ENCODE results near the gene SMAD2. TPM values are rescaled to one million over a fixed set of nuclear protein-coding genes. Genes with fewer than 3 reads are reported as not detected.

SMAD2 gene
- total and polyA plus RNA-seq, 9 of the 15 experiments (the other 6 are each of a cell fraction or from before 2014, with no cell fraction given) = 9.2 to 49.6 (median 33.7) TPM

DNA sequence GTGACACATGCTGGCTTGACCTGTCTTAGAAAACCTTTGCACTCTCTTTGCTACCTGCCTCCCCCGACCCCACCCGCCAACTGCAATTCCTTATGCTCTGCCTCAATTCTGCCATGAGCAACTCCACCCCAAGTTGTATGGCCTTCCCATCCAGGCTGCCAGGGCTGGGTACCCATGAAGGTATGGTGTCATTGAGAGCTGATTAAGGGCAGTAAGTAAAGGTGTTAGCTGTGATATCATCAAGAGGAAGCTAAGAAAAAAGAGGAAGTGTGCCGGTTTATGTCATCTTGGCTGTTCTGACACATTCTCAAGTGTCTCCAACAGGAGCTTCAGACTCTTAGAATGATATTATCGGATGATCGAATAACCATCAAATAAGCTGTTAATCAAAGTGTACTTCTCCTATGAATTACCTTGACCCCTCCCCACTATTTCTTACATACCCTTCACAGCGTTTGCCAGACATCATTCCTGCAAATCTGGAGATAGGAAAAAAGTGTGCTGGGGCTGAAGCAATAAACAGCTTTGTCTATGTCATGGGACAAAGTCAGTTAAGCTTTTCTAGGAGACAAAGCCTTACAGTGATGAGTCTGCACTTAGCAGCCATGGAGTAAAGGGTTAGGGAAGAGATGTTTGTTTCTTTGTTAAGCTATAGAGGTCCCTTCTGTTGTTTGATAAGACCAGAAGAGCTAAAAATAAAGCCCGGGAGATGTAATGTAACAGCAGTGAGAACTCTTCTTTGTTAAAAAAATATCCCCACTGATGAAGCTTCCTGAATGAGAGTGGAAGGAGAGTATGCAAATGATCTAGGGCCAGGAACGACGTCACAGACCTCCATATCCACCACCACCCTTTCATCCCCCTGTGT lies 40.4 kb upstream of the SMAD2 start:
- H3K9me1 ChIP-seq (ENCODE audit: control insufficient read depth, insufficient read depth, low read length) = no peaks in the 10 kb centered on the region
- no peaks in the 10 kb centered on the region for H3K36me3 ChIP-seq (ENCODE audit: control insufficient read depth, insufficient read depth, low read length)
- peak overlapping the region; percentile 64; the same call in 2 of the 3 replicates for H3K27ac ChIP-seq (ENCODE audit: extremely low read depth, low read depth, low read length)
- H3K9ac ChIP-seq (ENCODE audit: insufficient read depth in 1 of 2, low read depth in 2 of 2, low read length in 2 of 2) = no peak overlapping the region
- 6% methylated on average over 9 of the region's 9 CpGs for WGBS (ENCODE audit: insufficient coverage, low coverage, missing lambda C conversion rate)
- in situ Hi-C loops (cut with MboI) = no loop called here
- no peak for FAIRE-seq
- peak overlapping the region; percentile 61 for H3K4me2 ChIP-seq (ENCODE audit: insufficient read depth, low read length)
- peak; percentile 54; the same call in 2 of the 3 replicates for ATAC-seq
- no peaks in the 10 kb centered on the region for H3K9me3 ChIP-seq (replicated peaks; ENCODE audit: control insufficient read depth, insufficient read depth, low read depth, low read length)
- CTCF ChIA-PET (ENCODE audit: low intra/inter-chr PET ratio) = no interaction called here
- POLR2A ChIA-PET = interaction anchor here (0.6 to 0.9 kb wide), 5 partner anchors 42 to 1335 kb away, joined by 3 read pairs; no protein-coding TSS in a partner anchor
- intact Hi-C loops (cut with micrococcal nuclease) = no loop called here
- H3K27me3 ChIP-seq (ENCODE audit: control insufficient read depth in 2 of 2, insufficient read depth in 2 of 2, low read length in 2 of 2) = no peaks in the 10 kb centered on the region
- no peaks in the 10 kb centered on the region for H3K79me2 ChIP-seq (ENCODE audit: control insufficient read depth, insufficient read depth, low read length)
- no peak overlapping the region for H3K4me3 ChIP-seq
- no TSS peak for BruUV-seq (replicated peaks)
- no peaks in the 10 kb centered on the region for H4K20me1 ChIP-seq (replicated peaks; ENCODE audit: control insufficient read depth, insufficient read depth, low read length)
- peaks cover 0 to 19% of the 10 kb centered on the region in 2 experiments; a peak in 4 of 5 replicates for H3K4me1 ChIP-seq (replicated peaks in 1 of 2; ENCODE audit: control insufficient read depth in 2 of 2, insufficient read depth in 2 of 2, low read length in 2 of 2)
- peak in 2 of 4 experiments; percentile 14 to 43 for DNase-seq (ENCODE audit: extremely low read depth in 1 of 4, low spot score in 3 of 4)
- H2AFZ ChIP-seq (ENCODE audit: low read depth, low read length) = peak overlapping the region; percentile 66
- TF ChIP-seq SMARCE1 (IDR thresholded peaks at IDR 0.05) (peak; percentile 64), ZNF57 (CRISPR knock-in tag; IDR thresholded peaks at IDR 0.05) (no peak), JUND (IDR thresholded peaks at IDR 0.05; ENCODE audit: borderline replicate concordance, low read depth, low read length) (no peak), JUND (tag; IDR thresholded peaks at IDR 0.05; ENCODE audit: borderline replicate concordance, low read depth, low read length) (peak; percentile 52; the same call in 1 of the 3 replicates), TAL1 (IDR thresholded peaks at IDR 0.05) (peak; percentile 39; the same call in 1 of the 2 replicates), TCF3 (CRISPR knock-in tag; IDR thresholded peaks at IDR 0.05) (peak; percentile 74), SREBF2 (CRISPR knock-in tag; IDR thresholded peaks at IDR 0.05) (no peak), CTBP1 (IDR thresholded peaks at IDR 0.05; ENCODE audit: borderline replicate concordance) (peak; percentile 70), GATA2 (CRISPR knock-in tag; IDR thresholded peaks at IDR 0.05) (peak; percentile 67), MEF2D (tag; conservative IDR thresholded peaks at IDR 0.05; ENCODE audit: low read depth) (0 out of 2 replicates have a peak, but pooled peaks have one; percentile 57), ARID1B (IDR thresholded peaks at IDR 0.05) (peak; percentile 76), BMI1 (IDR thresholded peaks at IDR 0.05; ENCODE audit: low read length) (no peak), GATAD2A (IDR thresholded peaks at IDR 0.05) (no peak), MAFG (tag; conservative IDR thresholded peaks at IDR 0.05) (peak; percentile 59), L3MBTL2 (IDR thresholded peaks at IDR 0.05) (peak; percentile 35; the same call in 1 of the 2 replicates), ZNF324 (CRISPR knock-in tag; IDR thresholded peaks at IDR 0.05) (no peak), EP400 (IDR thresholded peaks at IDR 0.05) (no peak), GABPA (tag; conservative IDR thresholded peaks at IDR 0.05; ENCODE audit: low read depth) (peak; percentile 39), ZNF695 (CRISPR knock-in tag; IDR thresholded peaks at IDR 0.05) (no peak), BRD4 (IDR thresholded peaks at IDR 0.05) (no peak)
- TF ChIP-seq, protein P1, sequence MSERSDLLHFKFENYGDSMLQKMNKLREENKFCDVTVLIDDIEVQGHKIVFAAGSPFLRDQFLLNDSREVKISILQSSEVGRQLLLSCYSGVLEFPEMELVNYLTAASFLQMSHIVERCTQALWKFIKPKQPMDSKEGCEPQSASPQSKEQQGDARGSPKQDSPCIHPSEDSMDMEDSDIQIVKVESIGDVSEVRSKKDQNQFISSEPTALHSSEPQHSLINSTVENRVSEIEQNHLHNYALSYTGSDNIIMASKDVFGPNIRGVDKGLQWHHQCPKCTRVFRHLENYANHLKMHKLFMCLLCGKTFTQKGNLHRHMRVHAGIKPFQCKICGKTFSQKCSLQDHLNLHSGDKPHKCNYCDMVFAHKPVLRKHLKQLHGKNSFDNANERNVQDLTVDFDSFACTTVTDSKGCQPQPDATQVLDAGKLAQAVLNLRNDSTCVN (CRISPR knock-in tag; IDR thresholded peaks at IDR 0.05) = no peak
- TF ChIP-seq, protein P2, sequence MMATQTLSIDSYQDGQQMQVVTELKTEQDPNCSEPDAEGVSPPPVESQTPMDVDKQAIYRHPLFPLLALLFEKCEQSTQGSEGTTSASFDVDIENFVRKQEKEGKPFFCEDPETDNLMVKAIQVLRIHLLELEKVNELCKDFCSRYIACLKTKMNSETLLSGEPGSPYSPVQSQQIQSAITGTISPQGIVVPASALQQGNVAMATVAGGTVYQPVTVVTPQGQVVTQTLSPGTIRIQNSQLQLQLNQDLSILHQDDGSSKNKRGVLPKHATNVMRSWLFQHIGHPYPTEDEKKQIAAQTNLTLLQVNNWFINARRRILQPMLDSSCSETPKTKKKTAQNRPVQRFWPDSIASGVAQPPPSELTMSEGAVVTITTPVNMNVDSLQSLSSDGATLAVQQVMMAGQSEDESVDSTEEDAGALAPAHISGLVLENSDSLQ (IDR thresholded peaks at IDR 0.05) = peak; percentile 38
- TF ChIP-seq, protein P3, sequence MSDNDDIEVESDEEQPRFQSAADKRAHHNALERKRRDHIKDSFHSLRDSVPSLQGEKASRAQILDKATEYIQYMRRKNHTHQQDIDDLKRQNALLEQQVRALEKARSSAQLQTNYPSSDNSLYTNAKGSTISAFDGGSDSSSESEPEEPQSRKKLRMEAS (CRISPR knock-in tag; IDR thresholded peaks at IDR 0.05) = 0 out of 2 replicates have a peak, but pooled peaks have one; percentile 31
